ENCODE data around the gene STK11. TPM values are rescaled to one million over a fixed set of nuclear protein-coding genes. Genes with fewer than 3 reads are reported as not detected.
"Not testable (repeated sequence)": the region's sequence is repeated elsewhere in the genome, so short reads cannot be mapped to it uniquely, and the experiment has no call there.

Gene STK11
- total RNA-seq, 1 experiment from 2014 or later, result 56.7 TPM

- peaks cover 6% of the 10 kb centered on the region for H3K36me3 Mint-ChIP-seq (ENCODE audit: insufficient read depth, unreplicated experiment)
- BruUV-seq (replicated peaks), result no TSS peak
- POLR2A ChIA-PET, result no interaction called here
- H3K4me1 Mint-ChIP-seq (ENCODE audit: low read depth, unreplicated experiment), result no peaks in the 10 kb centered on the region
- Histone ChIP-seq H3K27me3 (replicated peaks; ENCODE audit: control insufficient read depth, insufficient read depth, low read length) (no peaks in the 10 kb centered on the region), H3K4me3 (ENCODE audit: low read depth, low read length) (no peak overlapping the region), H3K4me1 (peaks cover 7% of the 10 kb centered on the region), H3K36me3 (ENCODE audit: control insufficient read depth, insufficient read depth, low read length) (no peaks in the 10 kb centered on the region), H3K9me3 (no peaks in the 10 kb centered on the region)
- H3K27me3 Mint-ChIP-seq (ENCODE audit: insufficient read depth, unreplicated experiment), result no peaks in the 10 kb centered on the region
- TF ChIP-seq CTCF (IDR thresholded peaks at IDR 0.05; ENCODE audit: insufficient read depth in 1 of 2, low read depth in 1 of 2, low read length in 1 of 2, severe bottlenecking in 1 of 2, unreplicated experiment in 1 of 2), result no peak
- DNase-seq, result no peak
- H3K9me3 Mint-ChIP-seq (ENCODE audit: unreplicated experiment), result no peaks in the 10 kb centered on the region
- no peak overlapping the region for H3K27ac Mint-ChIP-seq (ENCODE audit: unreplicated experiment)
- intact Hi-C loops (cut with micrococcal nuclease; ENCODE audit: unreplicated experiment), result no loop called here
- no peak overlapping the region for H3K4me3 Mint-ChIP-seq (ENCODE audit: unreplicated experiment)
- CTCF ChIA-PET, result no interaction called here
These were observed 16.2 kb upstream of the STK11 start for GRCh38 chr19:1189419-1189818.

DNA sequence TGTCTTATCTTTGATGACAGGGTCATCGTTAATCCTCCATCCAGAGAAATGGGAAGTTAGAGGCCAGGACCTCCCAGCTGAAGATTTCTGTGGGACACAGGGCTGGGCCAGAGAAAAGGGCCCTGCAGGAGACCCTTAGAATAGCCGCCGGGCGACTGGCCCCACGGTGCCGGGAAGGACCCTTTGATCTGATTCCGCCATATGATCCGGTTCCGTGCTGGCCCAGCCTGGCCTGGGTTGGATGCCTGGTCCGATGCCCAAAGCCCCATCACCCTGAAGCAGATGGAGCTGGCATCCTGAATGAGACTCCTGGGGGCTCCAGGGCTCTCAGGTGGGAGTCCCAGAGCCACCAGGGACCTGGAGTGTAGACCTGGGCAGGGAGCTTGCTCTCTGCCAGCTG lies 6.0 kb upstream of the STK11 start:
- H3K27ac Mint-ChIP-seq (ENCODE audit: unreplicated experiment), result no peak overlapping the region
- H3K9me3 ChIP-seq, result no peaks in the 10 kb centered on the region
- CTCF ChIA-PET, result no interaction called here
- no peak for DNase-seq
- H3K4me3 Mint-ChIP-seq (ENCODE audit: unreplicated experiment), result no peak overlapping the region
- POLR2A ChIA-PET, result no interaction called here
- H3K27me3 Mint-ChIP-seq (ENCODE audit: insufficient read depth, unreplicated experiment), result no peaks in the 10 kb centered on the region
- peaks cover 5% of the 10 kb centered on the region; the same call in 1 of the 2 replicates for H3K4me1 ChIP-seq
- no TSS peak for BruUV-seq (replicated peaks)
- TF ChIP-seq CTCF (IDR thresholded peaks at IDR 0.05; ENCODE audit: insufficient read depth in 1 of 2, low read depth in 1 of 2, low read length in 1 of 2, severe bottlenecking in 1 of 2, unreplicated experiment in 1 of 2), result no peak
- intact Hi-C loops (cut with micrococcal nuclease; ENCODE audit: unreplicated experiment), result no loop called here
- H3K9me3 Mint-ChIP-seq (ENCODE audit: unreplicated experiment), result no peaks in the 10 kb centered on the region
- H3K27me3 ChIP-seq (replicated peaks; ENCODE audit: control insufficient read depth, insufficient read depth, low read length), result no peaks in the 10 kb centered on the region
- no peaks in the 10 kb centered on the region for H3K36me3 Mint-ChIP-seq (ENCODE audit: insufficient read depth, unreplicated experiment)
- H3K36me3 ChIP-seq (ENCODE audit: control insufficient read depth, insufficient read depth, low read length), result no peaks in the 10 kb centered on the region
- H3K4me1 Mint-ChIP-seq (ENCODE audit: low read depth, unreplicated experiment), result peaks cover 10% of the 10 kb centered on the region
- no peak overlapping the region for H3K4me3 ChIP-seq (ENCODE audit: low read depth, low read length)

DNA sequence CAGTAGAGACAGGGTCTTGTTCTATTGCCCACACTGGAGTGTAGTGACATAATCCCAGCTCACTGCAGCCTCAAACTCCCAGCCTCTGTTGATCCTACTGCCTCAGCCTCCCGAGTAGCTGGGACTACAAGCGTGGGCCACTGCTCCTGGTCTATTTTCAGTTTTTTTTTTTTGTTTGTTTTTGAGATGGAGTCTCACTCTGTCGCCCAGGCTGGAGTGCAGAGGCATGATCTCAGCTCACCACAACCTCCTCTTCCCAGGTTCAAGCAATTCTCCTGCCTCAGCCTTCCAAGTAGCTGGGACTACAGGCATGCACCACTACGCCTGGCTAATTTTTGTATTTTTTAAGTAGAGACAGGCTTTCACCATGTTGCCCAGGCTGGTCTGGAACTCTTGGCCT lies 5.0 kb upstream of the STK11 start:
- BruUV-seq (replicated peaks); H3K36me3 Mint-ChIP-seq (ENCODE audit: insufficient read depth, unreplicated experiment); H3K36me3 ChIP-seq (ENCODE audit: control insufficient read depth, insufficient read depth, low read length); H3K9me3 Mint-ChIP-seq (ENCODE audit: unreplicated experiment); intact Hi-C loops (cut with micrococcal nuclease; ENCODE audit: unreplicated experiment); H3K4me3 Mint-ChIP-seq (ENCODE audit: unreplicated experiment); H3K27ac Mint-ChIP-seq (ENCODE audit: unreplicated experiment); H3K27me3 ChIP-seq (replicated peaks; ENCODE audit: control insufficient read depth, insufficient read depth, low read length); H3K4me3 ChIP-seq (ENCODE audit: low read depth, low read length); H3K9me3 ChIP-seq; H3K27me3 Mint-ChIP-seq (ENCODE audit: insufficient read depth, unreplicated experiment); DNase-seq; H3K4me1 ChIP-seq; POLR2A ChIA-PET: not testable (repeated sequence)
- CTCF ChIA-PET, result interaction anchor here (0.6 kb wide), 1 partner anchor 11 kb away, joined by 3 read pairs; no protein-coding TSS in a partner anchor
- peaks cover 10% of the 10 kb centered on the region for H3K4me1 Mint-ChIP-seq (ENCODE audit: low read depth, unreplicated experiment)
